BLaER1 (cell line): Measurements from ENCODE around the gene TADA2B.

Experiments used
- H3K27ac ChIP-seq: shearing (Covaris generic); formaldehyde crosslinking; 2 replicates; pipeline ENCODE4 v1.8.1; 2022
- H3K27me3 ChIP-seq: shearing (Covaris generic); formaldehyde crosslinking; 2 replicates; pipeline ENCODE4 v1.8.1; 2022
- H3K36me3 ChIP-seq: shearing (Covaris generic); formaldehyde crosslinking; 2 replicates; pipeline ENCODE4 v1.8.1; 2022
- H3K4me1 ChIP-seq: shearing (Covaris generic); formaldehyde crosslinking; 2 replicates; pipeline ENCODE4 v1.8.1; 2022
- H3K4me2 ChIP-seq: shearing (Covaris generic); formaldehyde crosslinking; 2 replicates; pipeline ENCODE4 v1.8.1; 2022
- H3K4me3 ChIP-seq: shearing (Covaris generic); formaldehyde crosslinking; 2 replicates; pipeline ENCODE4 v1.8.1; 2022
- H3K9ac ChIP-seq: shearing (Covaris generic); formaldehyde crosslinking; 2 replicates; pipeline ENCODE4 v1.8.1; 2022
- H3K9me3 ChIP-seq: shearing (Covaris generic); formaldehyde crosslinking; 2 replicates; pipeline ENCODE4 v1.8.1; 2022
- H4K20me1 ChIP-seq: shearing (Covaris generic); formaldehyde crosslinking; 2 replicates; pipeline ENCODE4 v1.8.1; 2022
- Cebpa-rat ChIP-seq: shearing (Covaris generic); IDR thresholded peaks from 2 replicates; pipeline ENCODE4 v1.8.1; 2022

TADA2B gene

GRCh38 chr4:7004331-7004730, 38.8 kb upstream of the TADA2B start:
- Histone ChIP-seq H3K27me3 (no peaks in the 10 kb centered on the region), H3K4me1 (peaks cover 14% of the 10 kb centered on the region; the same call in 1 of the 2 replicates), H3K36me3 (peaks cover 100% of the 10 kb centered on the region), H3K27ac (no peak overlapping the region), H3K4me3 (no peak overlapping the region), H3K9me3 (no peaks in the 10 kb centered on the region), H4K20me1 (peaks cover 94% of the 10 kb centered on the region), H3K9ac (no peak overlapping the region), H3K4me2 (no peak overlapping the region)
- TF ChIP-seq Cebpa-rat: no peak

GRCh38 chr4:7005571-7005970, 37.6 kb upstream of the TADA2B start:
- Histone ChIP-seq H3K27me3 (no peaks in the 10 kb centered on the region), H3K9me3 (no peaks in the 10 kb centered on the region), H3K4me2 (no peak overlapping the region), H3K27ac (no peak overlapping the region), H3K9ac (no peak overlapping the region), H3K36me3 (peaks cover 100% of the 10 kb centered on the region), H3K4me1 (peaks cover 14% of the 10 kb centered on the region; the same call in 1 of the 2 replicates), H4K20me1 (peaks cover 94% of the 10 kb centered on the region), H3K4me3 (no peak overlapping the region)
- no peak for TF ChIP-seq Cebpa-rat

GRCh38 chr4:7006411-7006810, 36.8 kb upstream of the TADA2B start:
- H3K27me3 ChIP-seq: no peaks in the 10 kb centered on the region
- H4K20me1 ChIP-seq: peaks cover 93% of the 10 kb centered on the region
- no peak overlapping the region for H3K4me3 ChIP-seq
- H3K4me1 ChIP-seq: peaks cover 15% of the 10 kb centered on the region; the same call in 1 of the 2 replicates
- no peak overlapping the region for H3K4me2 ChIP-seq
- TF ChIP-seq Cebpa-rat: no peak
- H3K9me3 ChIP-seq: no peaks in the 10 kb centered on the region
- no peak overlapping the region for H3K27ac ChIP-seq
- H3K36me3 ChIP-seq: peaks cover 100% of the 10 kb centered on the region
- no peak overlapping the region for H3K9ac ChIP-seq

GRCh38 chr4:7007142-7007907, 35.8 kb upstream of the TADA2B start:
- H3K9me3 ChIP-seq: no peaks in the 10 kb centered on the region
- no peaks in the 10 kb centered on the region for H3K27me3 ChIP-seq
- H3K4me1 ChIP-seq: peaks cover 24% of the 10 kb centered on the region
- TF ChIP-seq Cebpa-rat: no peak
- no peak overlapping the region for H3K9ac ChIP-seq
- no peak overlapping the region for H3K4me3 ChIP-seq
- H3K36me3 ChIP-seq: peaks cover 99% of the 10 kb centered on the region
- H4K20me1 ChIP-seq: peaks cover 91% of the 10 kb centered on the region
- no peak overlapping the region for H3K27ac ChIP-seq
- H3K4me2 ChIP-seq: no peak overlapping the region

- TF ChIP-seq Cebpa-rat: no peak
- peaks cover 92% of the 10 kb centered on the region for H3K36me3 ChIP-seq
- no peaks in the 10 kb centered on the region for H3K27me3 ChIP-seq
- no peaks in the 10 kb centered on the region for H3K9me3 ChIP-seq
- no peak overlapping the region for H3K9ac ChIP-seq
- H3K4me2 ChIP-seq: no peak overlapping the region
- peaks cover 29% of the 10 kb centered on the region for H3K4me1 ChIP-seq
- H4K20me1 ChIP-seq: peaks cover 91% of the 10 kb centered on the region
- no peak overlapping the region for H3K4me3 ChIP-seq
- no peak overlapping the region for H3K27ac ChIP-seq
Measured at GRCh38 chr4:7007944-7008343, 35.2 kb upstream of the TADA2B start.

GRCh38 chr4:7009564-7009963, 33.6 kb upstream of the TADA2B start:
- Histone ChIP-seq H3K9me3 (no peaks in the 10 kb centered on the region), H3K27me3 (no peaks in the 10 kb centered on the region), H4K20me1 (peaks cover 91% of the 10 kb centered on the region), H3K9ac (no peak overlapping the region), H3K27ac (no peak overlapping the region), H3K4me3 (no peak overlapping the region), H3K36me3 (peaks cover 90% of the 10 kb centered on the region), H3K4me2 (no peak overlapping the region), H3K4me1 (peaks cover 32% of the 10 kb centered on the region)
- TF ChIP-seq Cebpa-rat: no peak

- Histone ChIP-seq H3K4me2 (peak overlapping the region; percentile 71), H3K4me3 (no peak overlapping the region; the same call in 1 of the 2 replicates), H3K9ac (no peak overlapping the region; the same call in 1 of the 2 replicates), H3K36me3 (peaks cover 90% of the 10 kb centered on the region), H4K20me1 (peaks cover 93% of the 10 kb centered on the region), H3K9me3 (no peaks in the 10 kb centered on the region), H3K4me1 (peaks cover 53% of the 10 kb centered on the region), H3K27ac (peak overlapping the region; percentile 32; the same call in 1 of the 2 replicates), H3K27me3 (no peaks in the 10 kb centered on the region)
- no peak for TF ChIP-seq Cebpa-rat
Measured at GRCh38 chr4:7013175-7013574, 30.0 kb upstream of the TADA2B start.

GRCh38 chr4:7014815-7015214, 28.4 kb upstream of the TADA2B start:
- Histone ChIP-seq H3K27ac (peak overlapping the region; percentile 50), H4K20me1 (peaks cover 96% of the 10 kb centered on the region), H3K9me3 (no peaks in the 10 kb centered on the region), H3K4me3 (no peak overlapping the region), H3K4me2 (peak overlapping the region; percentile 71; the same call in 1 of the 2 replicates), H3K4me1 (peaks cover 53% of the 10 kb centered on the region), H3K27me3 (no peaks in the 10 kb centered on the region), H3K9ac (no peak overlapping the region), H3K36me3 (peaks cover 90% of the 10 kb centered on the region)
- no peak for TF ChIP-seq Cebpa-rat

- Histone ChIP-seq H3K4me1 (peaks cover 53% of the 10 kb centered on the region), H4K20me1 (peaks cover 96% of the 10 kb centered on the region), H3K4me3 (no peak overlapping the region), H3K27me3 (no peaks in the 10 kb centered on the region), H3K9me3 (no peaks in the 10 kb centered on the region), H3K27ac (peak overlapping the region; percentile 50), H3K9ac (no peak overlapping the region), H3K4me2 (no peak overlapping the region), H3K36me3 (peaks cover 90% of the 10 kb centered on the region)
- no peak for TF ChIP-seq Cebpa-rat
Measured at GRCh38 chr4:7015383-7016035, 27.7 kb upstream of the TADA2B start.

GRCh38 chr4:7016086-7016485, 27.1 kb upstream of the TADA2B start:
- TF ChIP-seq Cebpa-rat: no peak
- Histone ChIP-seq H3K27ac (peak overlapping the region; percentile 50), H3K4me2 (no peak overlapping the region), H3K27me3 (no peaks in the 10 kb centered on the region), H4K20me1 (peaks cover 96% of the 10 kb centered on the region), H3K36me3 (peaks cover 90% of the 10 kb centered on the region), H3K4me1 (peaks cover 53% of the 10 kb centered on the region), H3K9ac (0 out of 2 replicates have a peak overlapping the region, but pooled peaks have one; percentile 17), H3K4me3 (no peak overlapping the region), H3K9me3 (no peaks in the 10 kb centered on the region)
